Esophagus muscularis mucosa (tissue), 4 donors: ENCODE measurements around the gene OVAAL. TPM values are rescaled to one million over a fixed set of nuclear protein-coding genes. Genes with fewer than 3 reads are reported as not detected.

Experiments
- DNase-seq: peaks from one replicate; pipeline ENCODE4 v3.0.0-alpha.2; 2017; ENCODE audit errors: extremely low spot score
- H3K27ac ChIP-seq, 4 donors: fragments of 200-600 bp; sonication (generic); replicated peaks in 1 of 4; 1 replicate in 3 of 4; 2 replicates in 1 of 4; pipeline ENCODE4 v1.5.1; 2016 to 2019; ENCODE audit warnings: mild to moderate bottlenecking in 1 of 4
- H3K27me3 ChIP-seq, 4 donors: fragments of 200-600 bp; sonication (generic); one replicate each; pipeline versions ENCODE4 v1.5.1 to v1.6.0; 2016 to 2019
- H3K36me3 ChIP-seq, 4 donors: fragments of 200-600 bp; sonication (generic); one replicate each; pipeline ENCODE4 v1.5.1; 2016 to 2019
- H3K4me1 ChIP-seq, 4 donors: fragments of 200-600 bp; sonication (generic); one replicate each; pipeline ENCODE4 v1.5.1; 2016 to 2019
- H3K4me3 ChIP-seq, 4 donors: fragments of 200-600 bp; sonication (generic); 1 replicate in 2 of 4; 2 replicates in 2 of 4; pipeline ENCODE4 v1.5.1; 2016 to 2019; ENCODE audit warnings: mild to moderate bottlenecking in 4 of 4, moderate library complexity in 1 of 4
- H3K9me3 ChIP-seq, 4 donors: fragments of 200-600 bp; sonication (generic); 1 replicate in 3 of 4; 2 replicates in 1 of 4; pipeline ENCODE4 v1.5.1; 2016 to 2019
- CTCF ChIP-seq, 3 experiments: fragments of 200-600 bp in 2 of 3; fragments of 450-650 bp in 1 of 3; sonication (generic) in 2 of 3; IDR thresholded peaks; one replicate each; pipeline ENCODE4 v1.5.1; 2017 to 2019; ENCODE audit warnings: antibody characterized with exemption in 3 of 3, mild to moderate bottlenecking in 2 of 3, moderate library complexity in 1 of 3
- EP300 ChIP-seq: sonication (generic); formaldehyde crosslinking; IDR thresholded peaks from one replicate; pipeline ENCODE4 v1.6.1; 2017; ENCODE audit warnings: antibody characterized with exemption
- POLR2A ChIP-seq: fragments of 450-650 bp; IDR thresholded peaks from one replicate; pipeline ENCODE4 v1.6.1; 2017; ENCODE audit warnings: antibody characterized with exemption, moderate library complexity, mild to moderate bottlenecking, low read depth
- POLR2AphosphoS5 ChIP-seq, 2 donors: sonication (generic); formaldehyde crosslinking; IDR thresholded peaks; one replicate each; pipeline ENCODE4 v1.6.1; 2017; ENCODE audit warnings: antibody characterized with exemption in 2 of 2
- WGBS: methylation state at CpG from one replicate; pipeline ENCODE4 v1.1.5; 2018; 5-methylcytosine and 5-hydroxymethylcytosine counted together
- intact Hi-C: fragments of 100-400 bp; cut with DNase I; formaldehyde crosslinking; loops from one replicate; pipeline ENCODE4 v1.15.1; 2023
- total RNA-seq, 4 donors: library from RNA; depleted of rRNA; stranded (reverse); fragments of >200 nt; gene quantifications; one replicate each; pipeline versions ENCODE4 v1.1.0 to v1.2.1, GENCODE V29; 2016

Gene OVAAL
- total RNA-seq, 4 donors from 2014 or later = not detected

GRCh38 chr1:180530501-180530900, 28.3 kb upstream of the OVAAL start:
- DNase-seq = no peak
- peak overlapping the region in 2 of 4 donors; percentile 36 to 54 for H3K27ac ChIP-seq
- 75% methylated on average over 5 of the region's 5 CpGs for WGBS
- intact Hi-C loops = loop anchor here (5.0 to 10.0 kb wide), 2 partner anchors 332 to 614 kb away; no protein-coding TSS in a partner anchor
- peaks cover 4 to 9% (median 5%) of the 10 kb centered on the region in 4 donors for H3K4me1 ChIP-seq
- H3K9me3 ChIP-seq = no peaks in the 10 kb centered on the region
- H3K36me3 ChIP-seq = no peaks in the 10 kb centered on the region
- H3K4me3 ChIP-seq = no peak overlapping the region
- no peaks in the 10 kb centered on the region for H3K27me3 ChIP-seq
- TF ChIP-seq EP300 (no peak), POLR2A (no peak), POLR2AphosphoS5 (IDR thresholded peaks at IDR 0.05) (peak in 1 of 2 donors; percentile 32)

DNA sequence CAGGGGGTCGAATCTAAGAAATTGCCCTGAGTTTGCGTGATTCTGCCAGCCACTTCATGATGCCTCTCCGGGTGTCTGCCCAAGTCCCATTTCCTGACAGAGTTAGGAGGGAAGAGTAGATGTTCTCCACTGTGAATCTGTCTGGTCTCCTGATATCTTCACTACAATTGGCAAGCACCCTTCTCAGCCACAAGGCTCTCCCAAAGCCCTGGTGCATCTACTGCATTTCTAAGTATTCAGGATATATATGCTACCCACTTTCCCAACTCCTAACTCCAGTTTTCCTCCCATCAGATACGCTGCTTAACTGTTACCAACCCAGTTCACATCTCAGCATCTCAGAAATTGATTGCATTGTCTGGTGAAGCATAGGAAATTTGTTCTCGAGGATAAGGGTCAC, 25.9 kb upstream of the OVAAL start:
- Histone ChIP-seq H3K4me3 (no peak overlapping the region), H3K4me1 (peaks cover 4 to 9% (median 5%) of the 10 kb centered on the region in 4 donors), H3K9me3 (no peaks in the 10 kb centered on the region), H3K36me3 (no peaks in the 10 kb centered on the region), H3K27me3 (no peaks in the 10 kb centered on the region), H3K27ac (no peak overlapping the region)
- no peak for DNase-seq
- intact Hi-C loops = loop anchor here (5.0 to 10.0 kb wide), 2 partner anchors 329 to 612 kb away; no protein-coding TSS in a partner anchor
- TF ChIP-seq POLR2A (no peak), CTCF (IDR thresholded peaks at IDR 0.05) (no peak), POLR2AphosphoS5 (IDR thresholded peaks at IDR 0.05) (no peak), EP300 (no peak)
- WGBS = 90% methylated on average over 5 of the region's 5 CpGs

DNA sequence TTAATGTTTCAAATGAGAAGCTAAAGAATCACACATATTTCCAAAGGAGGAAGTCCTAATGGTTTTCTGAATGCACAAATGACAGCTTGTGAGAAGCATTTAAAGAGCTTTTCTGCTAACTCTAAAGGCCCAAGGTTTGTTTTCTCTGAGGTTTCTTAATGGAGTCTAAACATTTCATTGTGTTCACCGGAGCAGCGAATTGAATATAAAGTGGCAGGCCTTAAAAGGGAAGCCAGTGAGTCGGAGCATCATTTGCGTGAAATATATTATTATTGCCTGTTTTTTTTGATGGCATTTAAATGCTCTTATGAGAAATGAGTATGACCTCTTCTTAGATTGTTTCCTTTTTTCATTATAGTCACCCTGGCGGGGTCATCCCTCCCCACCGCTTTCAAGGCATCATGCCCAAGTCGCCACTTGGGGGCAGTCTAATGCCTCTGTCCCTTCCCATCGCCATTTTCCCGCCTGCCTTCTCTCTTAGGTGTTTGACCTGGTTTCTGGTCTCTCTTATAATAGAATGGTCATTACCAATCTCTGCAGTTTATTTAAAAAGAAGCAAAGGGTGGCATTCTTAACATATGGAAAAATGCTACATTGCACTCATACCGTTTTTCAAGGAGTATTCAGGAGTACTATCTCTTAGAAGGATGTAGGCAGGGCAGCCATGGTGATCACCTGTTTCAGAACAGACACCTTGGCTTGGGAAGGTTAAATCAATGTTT, 25.3 kb upstream of the OVAAL start:
- 47% methylated on average over 10 of the region's 10 CpGs for WGBS
- H3K27ac ChIP-seq = no peak overlapping the region
- intact Hi-C loops = loop anchor here (5.0 to 10.0 kb wide), 2 partner anchors 329 to 611 kb away; no protein-coding TSS in a partner anchor
- no peak overlapping the region for H3K4me3 ChIP-seq
- no peaks in the 10 kb centered on the region for H3K9me3 ChIP-seq
- TF ChIP-seq POLR2A (no peak), CTCF (IDR thresholded peaks at IDR 0.05) (peak; percentile 81 to 87 (median 84)), EP300 (no peak), POLR2AphosphoS5 (IDR thresholded peaks at IDR 0.05) (peak in 1 of 2 donors; percentile 27)
- no peaks in the 10 kb centered on the region for H3K36me3 ChIP-seq
- peaks cover 4 to 9% (median 5%) of the 10 kb centered on the region in 4 donors for H3K4me1 ChIP-seq
- no peak for DNase-seq
- no peaks in the 10 kb centered on the region for H3K27me3 ChIP-seq

DNA sequence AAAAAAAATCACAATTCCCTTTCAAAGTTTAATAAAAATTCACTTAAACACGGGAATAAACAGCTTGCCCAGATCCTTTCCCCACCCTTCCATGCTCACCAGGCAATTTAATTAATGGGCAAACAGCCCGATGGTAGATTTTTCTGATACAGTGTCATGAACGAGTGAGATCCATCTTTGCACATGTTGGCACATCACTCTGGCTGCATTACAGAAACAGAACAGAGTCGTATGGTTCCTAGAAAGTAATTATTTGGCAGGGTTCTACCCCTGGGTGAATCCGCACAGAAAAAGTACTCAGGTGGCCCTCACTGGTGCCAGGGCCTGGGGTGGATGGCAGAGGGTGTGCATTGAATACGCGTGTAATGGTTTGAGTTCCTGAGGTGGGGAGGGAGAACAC, 24.6 kb upstream of the OVAAL start:
- intact Hi-C loops = loop anchor here (5.0 to 10.0 kb wide), 2 partner anchors 328 to 611 kb away; no protein-coding TSS in a partner anchor
- TF ChIP-seq CTCF (IDR thresholded peaks at IDR 0.05) (no peak), POLR2AphosphoS5 (IDR thresholded peaks at IDR 0.05) (no peak), EP300 (no peak)
- 73% methylated on average over 7 of the region's 7 CpGs for WGBS

DNA sequence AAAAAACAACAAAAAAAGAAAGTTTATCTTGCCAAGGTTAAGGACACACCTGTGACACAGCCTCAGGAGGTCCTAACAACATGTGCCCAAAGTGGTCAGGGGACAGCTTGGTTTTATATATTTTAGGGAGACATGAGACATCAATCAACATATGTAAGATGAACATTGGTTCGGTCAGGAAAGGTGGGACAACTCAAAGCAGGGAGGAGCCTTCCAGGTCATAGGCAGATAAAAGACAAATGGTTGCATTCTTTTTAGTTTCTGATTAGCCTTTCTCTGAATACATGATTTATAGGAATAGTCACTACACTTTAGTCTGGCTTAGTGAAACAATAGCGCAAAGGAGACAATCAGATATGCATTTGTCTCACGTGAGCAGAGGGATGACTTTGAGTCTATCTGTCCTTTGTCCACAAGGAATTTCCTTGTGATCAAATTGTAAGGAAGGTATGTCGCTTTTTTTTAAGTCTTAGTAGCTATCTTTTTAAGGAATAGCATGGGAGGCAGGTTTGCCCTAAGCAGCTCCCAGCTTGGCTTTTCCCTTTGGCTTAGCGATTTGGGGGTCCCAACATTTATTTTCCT, 23.3 kb upstream of the OVAAL start:
- WGBS = 93% methylated on average over 5 of the region's 5 CpGs
- Histone ChIP-seq H3K4me3 (no peak overlapping the region), H3K27ac (no peak overlapping the region), H3K36me3 (no peaks in the 10 kb centered on the region), H3K4me1 (peaks cover 4 to 12% (median 7%) of the 10 kb centered on the region in 4 donors), H3K9me3 (no peaks in the 10 kb centered on the region), H3K27me3 (no peaks in the 10 kb centered on the region)
- DNase-seq = no peak
- intact Hi-C loops = loop anchor here (5.0 to 10.0 kb wide), 2 partner anchors 97 to 609 kb away; partner anchors contain the start of gene XPR1
- TF ChIP-seq EP300 = no peak
- TF ChIP-seq CTCF (IDR thresholded peaks at IDR 0.05) = no peak
- TF ChIP-seq POLR2A = no peak
- TF ChIP-seq POLR2AphosphoS5 (IDR thresholded peaks at IDR 0.05) = no peak

More for the DNA sequence above, 24.6 kb upstream of the OVAAL start:
- H3K4me3 ChIP-seq = no peak overlapping the region
- no peak overlapping the region for H3K27ac ChIP-seq
- H3K36me3 ChIP-seq = no peaks in the 10 kb centered on the region
- peaks cover 4 to 9% (median 5%) of the 10 kb centered on the region in 4 donors for H3K4me1 ChIP-seq
- no peaks in the 10 kb centered on the region for H3K27me3 ChIP-seq
- DNase-seq = no peak
- no peaks in the 10 kb centered on the region for H3K9me3 ChIP-seq
